Activated naive CD4-positive, alpha-beta T cell treated with anti-CD3 and anti-CD28 coated beads for 36 hours (primary cell): ENCODE results near the gene SBK3. TPM values are rescaled to one million over a fixed set of nuclear protein-coding genes. Genes with fewer than 3 reads are reported as not detected.
"Not testable (repeated sequence)": the region's sequence is repeated elsewhere in the genome, so short reads cannot be mapped to it uniquely, and the experiment has no call there.

Experiments used
- CTCF ChIA-PET: fragments of 350-600 bp; sonication (Branson Sonifier 250); formaldehyde crosslinking; loops from one replicate; lab custom pipeline; 2021; ENCODE audit warnings: antibody characterized with exemption; lab: Charles Lee
- DNase-seq: peaks from one replicate; pipeline ENCODE4 v3.0.0-alpha.2; 2020
- H3K27ac Mint-ChIP-seq: one replicate; pipeline ENCODE4 v1.8.0; 2021; ENCODE audit warnings: mild to moderate bottlenecking, mixed read lengths
- H3K27me3 Mint-ChIP-seq: one replicate; pipeline ENCODE4 v1.8.0; 2021; ENCODE audit warnings: low read depth, mixed read lengths
- H3K36me3 Mint-ChIP-seq: one replicate; pipeline ENCODE4 v1.8.0; 2021; ENCODE audit warnings: low read depth, mixed read lengths
- H3K4me1 Mint-ChIP-seq: one replicate; pipeline ENCODE4 v1.8.0; 2021; ENCODE audit warnings: low read depth, mixed read lengths
- H3K4me3 Mint-ChIP-seq: one replicate; pipeline ENCODE4 v1.8.0; 2021; ENCODE audit warnings: mild to moderate bottlenecking, moderate library complexity, mixed read lengths
- H3K9me3 Mint-ChIP-seq: one replicate; pipeline ENCODE4 v1.8.0; 2021; ENCODE audit warnings: mixed read lengths
- intact Hi-C: fragments of 100-400 bp; cut with micrococcal nuclease; formaldehyde crosslinking; loops from one replicate; pipeline ENCODE4 v1.15.1; 2023
- total RNA-seq, 2 experiments: library from RNA; stranded (reverse); gene quantifications; one replicate each; pipeline ENCODE4 v1.2.3, GENCODE V29; 2021

SBK3 gene
- total RNA-seq, 2 experiments from 2014 or later, result not detected

GRCh38 chr19:55497763-55498162 lies 47.6 kb downstream of the SBK3 start:
- H3K27ac Mint-ChIP-seq, result no peak overlapping the region

GRCh38 chr19:55496820-55497219 lies 48.5 kb downstream of the SBK3 start:
- H3K4me1 Mint-ChIP-seq, H3K4me3 Mint-ChIP-seq, intact Hi-C loops, H3K9me3 Mint-ChIP-seq, H3K27ac Mint-ChIP-seq, DNase-seq, H3K36me3 Mint-ChIP-seq, H3K27me3 Mint-ChIP-seq: not testable (repeated sequence)
- CTCF ChIA-PET, result interaction anchor here (2.3 kb wide), 1 partner anchor 29 kb away, joined by 12 read pairs; no protein-coding TSS in a partner anchor

More at GRCh38 chr19:55497763-55498162, 47.6 kb downstream of the SBK3 start:
- DNase-seq, result no peak
- peaks cover 6% of the 10 kb centered on the region for H3K4me1 Mint-ChIP-seq
- H3K27me3 Mint-ChIP-seq, result peaks cover 2% of the 10 kb centered on the region
- no peaks in the 10 kb centered on the region for H3K9me3 Mint-ChIP-seq
- no peak overlapping the region for H3K4me3 Mint-ChIP-seq
- no peaks in the 10 kb centered on the region for H3K36me3 Mint-ChIP-seq
- CTCF ChIA-PET, result interaction anchor here (2.3 kb wide), 1 partner anchor 30 kb away, joined by 12 read pairs; no protein-coding TSS in a partner anchor
- intact Hi-C loops, result no loop called here

GRCh38 chr19:55495646-55496349 lies 49.5 kb downstream of the SBK3 start:
- Mint-ChIP-seq H3K27me3 (peaks cover 5% of the 10 kb centered on the region), H3K4me1 (no peaks in the 10 kb centered on the region), H3K9me3 (no peaks in the 10 kb centered on the region), H3K36me3 (no peaks in the 10 kb centered on the region), H3K27ac (no peak overlapping the region), H3K4me3 (no peak overlapping the region)
- CTCF ChIA-PET, result interaction anchor here (0.6 to 1.2 kb wide), 3 partner anchors 8 to 354 kb away, joined by 3 to 4 read pairs (median 3); no protein-coding TSS in a partner anchor
- intact Hi-C loops, result no loop called here
- DNase-seq, result no peak

- Mint-ChIP-seq H3K27me3 (peaks cover 5% of the 10 kb centered on the region), H3K36me3 (no peaks in the 10 kb centered on the region), H3K4me3 (no peak overlapping the region), H3K9me3 (no peaks in the 10 kb centered on the region), H3K4me1 (no peaks in the 10 kb centered on the region), H3K27ac (no peak overlapping the region)
- CTCF ChIA-PET, result interaction anchor here (0.6 to 1.0 kb wide), 3 partner anchors 9 to 281 kb away, joined by 3 to 6 read pairs (median 3); no protein-coding TSS in a partner anchor
- DNase-seq, result no peak
- intact Hi-C loops, result no loop called here
Observed at GRCh38 chr19:55494172-55494761, 51.1 kb downstream of the SBK3 start.

GRCh38 chr19:55493645-55494171 lies 51.6 kb downstream of the SBK3 start:
- Mint-ChIP-seq H3K9me3 (no peaks in the 10 kb centered on the region), H3K4me1 (no peaks in the 10 kb centered on the region), H3K27me3 (peaks cover 5% of the 10 kb centered on the region), H3K27ac (no peak overlapping the region), H3K36me3 (no peaks in the 10 kb centered on the region), H3K4me3 (no peak overlapping the region)
- CTCF ChIA-PET, result interaction anchor here (1.0 kb wide), 1 partner anchor 10 kb away, joined by 3 read pairs; no protein-coding TSS in a partner anchor
- intact Hi-C loops, result no loop called here
- no peak for DNase-seq

- Mint-ChIP-seq H3K27ac (no peak overlapping the region), H3K27me3 (peaks cover 5% of the 10 kb centered on the region), H3K4me1 (no peaks in the 10 kb centered on the region), H3K36me3 (no peaks in the 10 kb centered on the region), H3K4me3 (no peak overlapping the region), H3K9me3 (no peaks in the 10 kb centered on the region)
- CTCF ChIA-PET, result interaction anchor here (1.0 kb wide), 1 partner anchor 10 kb away, joined by 3 read pairs; no protein-coding TSS in a partner anchor
- intact Hi-C loops, result no loop called here
- DNase-seq, result no peak
Observed at GRCh38 chr19:55493052-55493644, 52.2 kb downstream of the SBK3 start.

- H3K9me3 Mint-ChIP-seq, result no peaks in the 10 kb centered on the region
- H3K4me1 Mint-ChIP-seq, result peaks cover 4% of the 10 kb centered on the region
- H3K36me3 Mint-ChIP-seq, result no peaks in the 10 kb centered on the region
- DNase-seq, result no peak
- CTCF ChIA-PET, result interaction anchor here (0.6 kb wide), 1 partner anchor 761 kb away, joined by 5 read pairs; no protein-coding TSS in a partner anchor
- no peak overlapping the region for H3K27ac Mint-ChIP-seq
- intact Hi-C loops, result no loop called here
- H3K4me3 Mint-ChIP-seq, result no peak overlapping the region
- peaks cover 5% of the 10 kb centered on the region for H3K27me3 Mint-ChIP-seq
Observed at GRCh38 chr19:55492362-55492944, 52.9 kb downstream of the SBK3 start.

- H3K27ac Mint-ChIP-seq, result no peak overlapping the region
Observed at GRCh38 chr19:55491546-55492360, 53.6 kb downstream of the SBK3 start.

More at GRCh38 chr19:55491546-55492360, 53.6 kb downstream of the SBK3 start:
- DNase-seq, result no peak
- CTCF ChIA-PET, result interaction anchor here (0.6 kb wide), 1 partner anchor 762 kb away, joined by 5 read pairs; no protein-coding TSS in a partner anchor
- H3K4me1 Mint-ChIP-seq, result peaks cover 10% of the 10 kb centered on the region
- H3K36me3 Mint-ChIP-seq, result no peaks in the 10 kb centered on the region
- intact Hi-C loops, result no loop called here
- H3K27me3 Mint-ChIP-seq, result peaks cover 5% of the 10 kb centered on the region
- H3K4me3 Mint-ChIP-seq, result no peak overlapping the region
- H3K9me3 Mint-ChIP-seq, result no peaks in the 10 kb centered on the region

Other genes starting within 250 kb of the SBK3 start
- not detected for gene TMEM150B, start 220.2 kb downstream of the SBK3 start, total RNA-seq
- gene KMT5C, start 205.7 kb downstream of the SBK3 start, total RNA-seq, result 10 to 100 TPM; 45.9 to 47.1 TPM
- under 1 TPM; 0.57 to 0.64 TPM for gene COX6B2, start 190.8 kb downstream of the SBK3 start, total RNA-seq
- not detected for gene GARIN5B, start 182.3 kb downstream of the SBK3 start, total RNA-seq
- not detected for gene IL11, start 175.1 kb downstream of the SBK3 start, total RNA-seq
- not detected for gene TMEM190, start 168.7 kb downstream of the SBK3 start, total RNA-seq
- 10 to 100 TPM in 1 of 2 experiments, 1 to 10 TPM in 1; 9.9 to 10.2 TPM for gene TMEM238, start 161.3 kb downstream of the SBK3 start, total RNA-seq
- 1,000 to 10,000 TPM; 3,327 to 3,354 TPM for gene RPL28, start 159.6 kb downstream of the SBK3 start, total RNA-seq
- 100 to 1,000 TPM; 294 to 307 TPM for gene UBE2S, start 137.8 kb downstream of the SBK3 start, total RNA-seq
- gene SHISA7, start 102.2 kb downstream of the SBK3 start, total RNA-seq, result not detected
- 10 to 100 TPM; 18.6 to 20.5 TPM for gene ISOC2, start 83.9 kb downstream of the SBK3 start, total RNA-seq
- not detected for gene C19orf85, start 80.8 kb downstream of the SBK3 start, total RNA-seq
- gene ZNF628, start 68.9 kb downstream of the SBK3 start, total RNA-seq, result 1 to 10 TPM; 6.0 to 6.1 TPM
- 1 to 10 TPM; 7.6 to 8.0 TPM for gene NAT14, start 60.4 kb downstream of the SBK3 start, total RNA-seq
- under 1 TPM; 0.25 to 0.48 TPM for gene SSC5D, start 57.1 kb downstream of the SBK3 start, total RNA-seq
- gene SBK2, start 8.4 kb downstream of the SBK3 start, total RNA-seq, result not detected
- gene ZNF579, start 35.3 kb upstream of the SBK3 start, total RNA-seq, result 1 to 10 TPM; 6.1 to 6.5 TPM
- gene FIZ1, start 54.0 kb upstream of the SBK3 start, total RNA-seq, result 10 to 100 TPM; 12.8 to 14.8 TPM
- 10 to 100 TPM; 20.9 to 23.0 TPM for gene ZNF524, start 54.7 kb upstream of the SBK3 start, total RNA-seq
- 10 to 100 TPM; 10.8 to 11.2 TPM for gene ZNF865, start 60.1 kb upstream of the SBK3 start, total RNA-seq
- 1 to 10 TPM; 3.7 to 4.0 TPM for gene ZNF784, start 79.0 kb upstream of the SBK3 start, total RNA-seq
- 10 to 100 TPM; 18.1 to 18.7 TPM for gene ZNF580, start 95.5 kb upstream of the SBK3 start, total RNA-seq
- gene ZNF581, start 98.1 kb upstream of the SBK3 start, total RNA-seq, result 10 to 100 TPM; 18.0 to 20.7 TPM
- 1 to 10 TPM; 4.2 to 4.4 TPM for gene CCDC106, start 102.7 kb upstream of the SBK3 start, total RNA-seq
- 100 to 1,000 TPM; 285 to 293 TPM for gene U2AF2, start 109.5 kb upstream of the SBK3 start, total RNA-seq
- 10 to 100 TPM; 23.4 TPM for gene EPN1, start 129.7 kb upstream of the SBK3 start, total RNA-seq
- gene NLRP9, start 192.9 kb upstream of the SBK3 start, total RNA-seq, result not detected
- gene RFPL4A, start 213.6 kb upstream of the SBK3 start, total RNA-seq, result not detected
- not detected for gene RFPL4AL1, start 223.6 kb upstream of the SBK3 start, total RNA-seq